Measurements from ENCODE around the gene CRIP2. TPM values are rescaled to one million over a fixed set of nuclear protein-coding genes. Genes with fewer than 3 reads are reported as not detected.
A peak's percentile ranks its signal among the peaks of the same experiment; 100 is the strongest.

CRIP2 gene
- total RNA-seq, 1 donor from 2014 or later, result 13.2 TPM

- TF ChIP-seq CTCF (IDR thresholded peaks at IDR 0.05; ENCODE audit: insufficient read depth, low read length, severe bottlenecking), result no peak
- FAIRE-seq, result no peak
- Histone ChIP-seq H3K36me3 (ENCODE audit: control insufficient read depth, insufficient read depth, low read length) (no peaks in the 10 kb centered on the region), H3K27me3 (ENCODE audit: control insufficient read depth, insufficient read depth, low read length) (peaks cover 4% of the 10 kb centered on the region), H3K4me3 (ENCODE audit: low read depth, low read length) (no peak overlapping the region)
- DNase-seq (ENCODE audit: low read depth), result no peak
Observed at GRCh38 chr14:105508601-105509000, 34.0 kb downstream of the CRIP2 start.

- Histone ChIP-seq H3K4me3 (ENCODE audit: low read depth, low read length) (no peak overlapping the region), H3K36me3 (ENCODE audit: control insufficient read depth, insufficient read depth, low read length) (no peaks in the 10 kb centered on the region), H3K27me3 (ENCODE audit: control insufficient read depth, insufficient read depth, low read length) (no peaks in the 10 kb centered on the region)
- DNase-seq (ENCODE audit: low read depth), result no peak
- no peak for TF ChIP-seq CTCF (IDR thresholded peaks at IDR 0.05; ENCODE audit: insufficient read depth, low read length, severe bottlenecking)
- no peak for FAIRE-seq
Observed at GRCh38 chr14:105517096-105517495, 42.5 kb downstream of the CRIP2 start.

DNA sequence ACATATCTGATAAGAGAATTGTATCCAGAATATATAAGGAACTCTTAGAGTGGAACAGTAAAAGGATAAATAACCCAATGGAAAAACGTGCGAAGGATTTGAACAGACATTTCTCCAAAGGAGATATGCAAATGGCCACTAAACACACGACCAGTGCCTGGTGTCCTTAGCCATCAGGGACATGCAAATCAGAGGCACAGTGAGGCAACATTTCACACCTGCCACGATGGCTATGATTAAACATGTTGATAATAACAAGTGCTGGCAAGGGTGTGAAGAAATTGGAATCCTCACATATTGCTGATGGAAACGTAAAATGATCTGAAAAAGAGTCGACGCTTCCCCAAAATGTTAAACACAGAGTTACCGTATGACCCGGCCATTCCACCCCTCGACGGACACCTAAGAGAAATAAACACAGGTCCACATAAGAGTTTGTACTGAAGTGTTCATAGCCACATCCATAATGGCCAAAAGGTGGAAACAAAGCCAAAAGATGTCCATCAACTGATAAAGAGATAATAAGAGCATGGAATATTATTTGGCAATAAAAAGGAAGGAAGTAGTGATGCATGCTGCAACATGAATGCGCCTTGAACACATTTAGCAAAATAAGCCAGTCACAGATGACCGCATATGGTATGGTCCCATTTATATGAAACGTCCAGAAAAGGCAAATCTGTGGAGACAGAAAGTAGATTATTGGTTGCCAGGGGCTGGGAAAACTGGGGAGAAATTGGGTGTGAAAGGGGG is 45.5 kb downstream of the CRIP2 start:
- no peak for TF ChIP-seq CTCF (IDR thresholded peaks at IDR 0.05; ENCODE audit: insufficient read depth, low read length, severe bottlenecking)
- H3K4me3 ChIP-seq (ENCODE audit: low read depth, low read length), result no peak overlapping the region
- FAIRE-seq, result no peak
- H3K27me3 ChIP-seq (ENCODE audit: control insufficient read depth, insufficient read depth, low read length), result no peaks in the 10 kb centered on the region
- DNase-seq (ENCODE audit: low read depth), result no peak
- no peaks in the 10 kb centered on the region for H3K36me3 ChIP-seq (ENCODE audit: control insufficient read depth, insufficient read depth, low read length)

- FAIRE-seq (no peak), DNase-seq (ENCODE audit: low read depth) (no peak)
- TF ChIP-seq CTCF (IDR thresholded peaks at IDR 0.05; ENCODE audit: insufficient read depth, low read length, severe bottlenecking), result no peak
- Histone ChIP-seq H3K4me3 (ENCODE audit: low read depth, low read length) (no peak overlapping the region), H3K27me3 (ENCODE audit: control insufficient read depth, insufficient read depth, low read length) (peaks cover 15% of the 10 kb centered on the region), H3K36me3 (ENCODE audit: control insufficient read depth, insufficient read depth, low read length) (no peaks in the 10 kb centered on the region)
Observed at GRCh38 chr14:105525326-105525725, 50.7 kb downstream of the CRIP2 start.

- FAIRE-seq, result no peak
- TF ChIP-seq CTCF (IDR thresholded peaks at IDR 0.05; ENCODE audit: insufficient read depth, low read length, severe bottlenecking), result no peak
- Histone ChIP-seq H3K4me3 (ENCODE audit: low read depth, low read length) (peak within 1 kb of the TSS; percentile 18), H3K36me3 (ENCODE audit: control insufficient read depth, insufficient read depth, low read length) (no peaks in the 10 kb centered on the region), H3K27me3 (ENCODE audit: control insufficient read depth, insufficient read depth, low read length) (peaks cover 15% of the 10 kb centered on the region)
- no peak for DNase-seq (ENCODE audit: low read depth)
Observed at GRCh38 chr14:105525861-105526775, 51.5 kb downstream of the CRIP2 start, which contains the start of gene TMEM121. TSS of gene TMEM121 (plus strand) at chr14:105526583. CDS start at chr14:105528835, 2,252 bp downstream.

Data from bronchial epithelial cell (primary cell).